Muscle of arm (tissue), 12 donors: ENCODE data around the gene PRCD. TPM values are rescaled to one million over a fixed set of nuclear protein-coding genes. Genes with fewer than 3 reads are reported as not detected.
"Not testable (repeated sequence)": the region's sequence is repeated elsewhere in the genome, so short reads cannot be mapped to it uniquely, and the experiment has no call there.

Experiments
- DNase-seq: peaks from one replicate; pipeline ENCODE4 v3.0.0-alpha.2; 2013
- polyA plus RNA-seq, 12 donors: library from polyadenylated mRNA; unstranded; fragments of 120-200 nt; gene quantifications; one replicate each; pipeline ENCODE4 v1.2.1, GENCODE V29; 2013; ENCODE audit not compliant: insufficient read length in 12 of 12

The PRCD gene
- polyA plus RNA-seq, 12 donors = 2.8 to 6.2 (median 3.6) TPM; not detected in 2

- no peak for DNase-seq
These were observed 37.3 kb upstream of the PRCD start for GRCh38 chr17:76502341-76503211.

GRCh38 chr17:76504117-76504516 lies 35.7 kb upstream of the PRCD start:
- no peak for DNase-seq

GRCh38 chr17:76506408-76507345 lies 33.2 kb upstream of the PRCD start:
- DNase-seq = peak; percentile 82

- DNase-seq = not testable (repeated sequence)
These were observed 31.3 kb upstream of the PRCD start for GRCh38 chr17:76508472-76509063.

- no peak for DNase-seq
These were observed 29.0 kb upstream of the PRCD start for GRCh38 chr17:76510831-76511244.

- no peak for DNase-seq
These were observed 28.0 kb upstream of the PRCD start for GRCh38 chr17:76511668-76512365.

- DNase-seq = no peak
These were observed 27.2 kb upstream of the PRCD start for GRCh38 chr17:76512366-76513305.

GRCh38 chr17:76513306-76513692 lies 26.5 kb upstream of the PRCD start:
- DNase-seq = no peak

- not testable (repeated sequence) for DNase-seq
These were observed 25.5 kb upstream of the PRCD start for GRCh38 chr17:76514355-76514754.

GRCh38 chr17:76515274-76515949 lies 24.4 kb upstream of the PRCD start:
- no peak for DNase-seq

GRCh38 chr17:76517638-76518038 lies 22.2 kb upstream of the PRCD start:
- DNase-seq = no peak

- peak; percentile 68 for DNase-seq
These were observed 20.5 kb upstream of the PRCD start for GRCh38 chr17:76519048-76519966.

- DNase-seq = no peak
These were observed 18.6 kb upstream of the PRCD start for GRCh38 chr17:76521262-76521661.

- not testable (repeated sequence) for DNase-seq
These were observed 18.2 kb upstream of the PRCD start for GRCh38 chr17:76521683-76522082.

- peak; percentile 77 for DNase-seq
These were observed 16.5 kb upstream of the PRCD start for GRCh38 chr17:76523084-76524037.

- DNase-seq = no peak
These were observed 15.0 kb upstream of the PRCD start for GRCh38 chr17:76524598-76525512.
